SK-N-MC (cell line): Measurements from ENCODE around the gene DST.

Experiments used
- EZH2 ChIP-seq: fragments of 200-600 bp; sonication (generic); IDR thresholded peaks from one replicate; pipeline ENCODE4 v1.6.1; 2017; ENCODE audit warnings: antibody characterized with exemption
- FOXP2 ChIP-seq: optimal IDR thresholded peaks from 2 replicates; pipeline ENCODE3; 2011; ENCODE audit warnings: mild to moderate bottlenecking, moderate library complexity; ENCODE audit not compliant: insufficient read depth; ENCODE audit errors: extremely low read length, control extremely low read depth

- TF ChIP-seq FOXP2 (no peak), EZH2 (no peak)
Observed at GRCh38 chr6:56555438-56555872, 87.2 kb downstream of the DST start.
